HepG2 (cell line): ENCODE results near the gene CRYZL1. TPM values are rescaled to one million over a fixed set of nuclear protein-coding genes. Genes with fewer than 3 reads are reported as not detected.
A peak's percentile ranks its signal among the peaks of the same experiment; 100 is the strongest.

Source experiments
- ARID3A ChIP-seq: IDR thresholded peaks from 2 replicates; pipeline ENCODE4 v1.6.1; 2012; ENCODE audit warnings: low read depth, low read length, improper control_type of control experiment
- ARNTL ChIP-seq: sonication (generic); formaldehyde crosslinking; IDR thresholded peaks from 2 replicates; pipeline ENCODE4 v1.4.0; 2020; ENCODE audit warnings: mild to moderate bottlenecking, missing genetic modification reagents
- ATF1 ChIP-seq: IDR thresholded peaks from 2 replicates; pipeline ENCODE4 v1.6.1; 2016; ENCODE audit warnings: mild to moderate bottlenecking, control low read depth
- BHLHE40 ChIP-seq: IDR thresholded peaks from 2 replicates; pipeline ENCODE4 v1.6.1; 2011; ENCODE audit warnings: low read length, improper control_type of control experiment
- DPF2 ChIP-seq: sonication (generic); formaldehyde crosslinking; IDR thresholded peaks from 2 replicates; pipeline ENCODE4 v1.4.0; 2020; ENCODE audit warnings: mild to moderate bottlenecking, low read depth, missing genetic modification reagents, borderline replicate concordance
- HMG20B ChIP-seq: conservative IDR thresholded peaks from 2 replicates; pipeline ENCODE4 v1.6.1; 2016; ENCODE audit warnings: missing genetic modification reagents, missing compliant biosample characterization
- RBM39 ChIP-seq: fragments of 200-400 bp; formaldehyde crosslinking; IDR thresholded peaks from one replicate; pipeline ENCODE4 v1.6.1; 2018; ENCODE audit warnings: antibody characterized with exemption, mild to moderate bottlenecking, low read depth, low read length; ENCODE audit not compliant: poor library complexity, severe bottlenecking
- U2AF1 ChIP-seq: fragments of 200-400 bp; formaldehyde crosslinking; optimal IDR thresholded peaks from 2 replicates; pipeline ENCODE3; 2017; ENCODE audit warnings: mild to moderate bottlenecking, low read depth, low read length
- ZBED4 ChIP-seq: sonication (generic); formaldehyde crosslinking; IDR thresholded peaks from 2 replicates; pipeline ENCODE4 v1.4.0; 2020; ENCODE audit warnings: missing genetic modification reagents, borderline replicate concordance
- ZNF124 ChIP-seq: sonication (generic); formaldehyde crosslinking; IDR thresholded peaks from 2 replicates; pipeline ENCODE4 v1.4.0; 2020; ENCODE audit warnings: missing genetic modification reagents
- ZNF251 ChIP-seq: sonication (generic); formaldehyde crosslinking; IDR thresholded peaks from 2 replicates; pipeline ENCODE4 v1.9.0; 2021; ENCODE audit warnings: mild to moderate bottlenecking, missing genetic modification reagents
- ZNF280B ChIP-seq: sonication (generic); formaldehyde crosslinking; IDR thresholded peaks from 2 replicates; pipeline ENCODE4 v1.5.0; 2020; ENCODE audit warnings: missing genetic modification reagents, mild to moderate bottlenecking, borderline replicate concordance
- ZNF749 ChIP-seq: sonication (generic); formaldehyde crosslinking; IDR thresholded peaks from 2 replicates; pipeline ENCODE4 v1.8.0; 2022; ENCODE audit warnings: mild to moderate bottlenecking, missing genetic modification reagents, moderate library complexity, borderline replicate concordance
- polyA plus RNA-seq, 8 experiments: library from polyadenylated mRNA; depleted of rRNA in 3 of 8; stranded (reverse) in 7 of 8; unstranded in 1 of 8; fragments of >200 nt; fragmentation: Illumina TruSeq in 4 of 8; extraction: Trizol in 4 of 8; gene quantifications; 2 replicates each; pipeline versions ENCODE4 v1.2.1 to v1.2.3, GENCODE V29; 2011 to 2016; ENCODE audit warnings: low read depth in 4 of 8, missing spikeins in 1 of 8, mixed read lengths in 1 of 8; ENCODE audit not compliant: insufficient read depth in 1 of 8
- total RNA-seq, 5 experiments: library from RNA; depleted of rRNA; stranded (reverse); fragments of >200 nt; fragmentation: Illumina TruSeq; extraction: Trizol; gene quantifications; 2 replicates each; pipeline ENCODE4 v1.2.3, GENCODE V29; 2016; ENCODE audit warnings: low read depth in 1 of 5
- TF ChIP-seq, protein P1 (sequence below): sonication (generic); formaldehyde crosslinking; IDR thresholded peaks from 2 replicates; pipeline ENCODE4 v1.5.1; 2020; ENCODE audit warnings: mild to moderate bottlenecking, missing genetic modification reagents, moderate library complexity
- TF ChIP-seq, protein P2 (sequence below): sonication (generic); formaldehyde crosslinking; IDR thresholded peaks from 2 replicates; pipeline ENCODE4 v1.5.1; 2020; ENCODE audit warnings: mild to moderate bottlenecking, missing genetic modification reagents, moderate library complexity

CRYZL1 gene
- total and polyA plus RNA-seq, 2 of the 13 experiments (the other 11 are each of a cell fraction or from before 2014, with no cell fraction given), result 20.3 to 27.7 TPM

GRCh38 chr21:33642027-33642895 lies 720 bp upstream of the CRYZL1 start, which contains the start of gene ITSN1 (continued):
- no peak; the same call in 1 of the 2 replicates for TF ChIP-seq ZBED4 (CRISPR knock-in tag)
- no peak for TF ChIP-seq ZNF251 (CRISPR knock-in tag)
- no peak for TF ChIP-seq ZNF749 (CRISPR knock-in tag)
- no peak for TF ChIP-seq U2AF1
- no peak for TF ChIP-seq DPF2 (CRISPR knock-in tag)
- TF ChIP-seq HMG20B (CRISPR knock-in tag), result 0 out of 2 replicates have a peak, but pooled peaks have one; percentile 31
- peak; percentile 71; the same call in 1 of the 2 replicates for TF ChIP-seq ZNF280B (CRISPR knock-in tag)
- 0 out of 2 replicates have a peak, but pooled peaks have one; percentile 55 for TF ChIP-seq ATF1 (CRISPR knock-in tag)
- TF ChIP-seq, protein P1, sequence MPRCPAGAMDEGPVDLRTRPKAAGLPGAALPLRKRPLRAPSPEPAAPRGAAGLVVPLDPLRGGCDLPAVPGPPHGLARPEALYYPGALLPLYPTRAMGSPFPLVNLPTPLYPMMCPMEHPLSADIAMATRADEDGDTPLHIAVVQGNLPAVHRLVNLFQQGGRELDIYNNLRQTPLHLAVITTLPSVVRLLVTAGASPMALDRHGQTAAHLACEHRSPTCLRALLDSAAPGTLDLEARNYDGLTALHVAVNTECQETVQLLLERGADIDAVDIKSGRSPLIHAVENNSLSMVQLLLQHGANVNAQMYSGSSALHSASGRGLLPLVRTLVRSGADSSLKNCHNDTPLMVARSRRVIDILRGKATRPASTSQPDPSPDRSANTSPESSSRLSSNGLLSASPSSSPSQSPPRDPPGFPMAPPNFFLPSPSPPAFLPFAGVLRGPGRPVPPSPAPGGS (CRISPR knock-in tag), result no peak
- TF ChIP-seq, protein P2, sequence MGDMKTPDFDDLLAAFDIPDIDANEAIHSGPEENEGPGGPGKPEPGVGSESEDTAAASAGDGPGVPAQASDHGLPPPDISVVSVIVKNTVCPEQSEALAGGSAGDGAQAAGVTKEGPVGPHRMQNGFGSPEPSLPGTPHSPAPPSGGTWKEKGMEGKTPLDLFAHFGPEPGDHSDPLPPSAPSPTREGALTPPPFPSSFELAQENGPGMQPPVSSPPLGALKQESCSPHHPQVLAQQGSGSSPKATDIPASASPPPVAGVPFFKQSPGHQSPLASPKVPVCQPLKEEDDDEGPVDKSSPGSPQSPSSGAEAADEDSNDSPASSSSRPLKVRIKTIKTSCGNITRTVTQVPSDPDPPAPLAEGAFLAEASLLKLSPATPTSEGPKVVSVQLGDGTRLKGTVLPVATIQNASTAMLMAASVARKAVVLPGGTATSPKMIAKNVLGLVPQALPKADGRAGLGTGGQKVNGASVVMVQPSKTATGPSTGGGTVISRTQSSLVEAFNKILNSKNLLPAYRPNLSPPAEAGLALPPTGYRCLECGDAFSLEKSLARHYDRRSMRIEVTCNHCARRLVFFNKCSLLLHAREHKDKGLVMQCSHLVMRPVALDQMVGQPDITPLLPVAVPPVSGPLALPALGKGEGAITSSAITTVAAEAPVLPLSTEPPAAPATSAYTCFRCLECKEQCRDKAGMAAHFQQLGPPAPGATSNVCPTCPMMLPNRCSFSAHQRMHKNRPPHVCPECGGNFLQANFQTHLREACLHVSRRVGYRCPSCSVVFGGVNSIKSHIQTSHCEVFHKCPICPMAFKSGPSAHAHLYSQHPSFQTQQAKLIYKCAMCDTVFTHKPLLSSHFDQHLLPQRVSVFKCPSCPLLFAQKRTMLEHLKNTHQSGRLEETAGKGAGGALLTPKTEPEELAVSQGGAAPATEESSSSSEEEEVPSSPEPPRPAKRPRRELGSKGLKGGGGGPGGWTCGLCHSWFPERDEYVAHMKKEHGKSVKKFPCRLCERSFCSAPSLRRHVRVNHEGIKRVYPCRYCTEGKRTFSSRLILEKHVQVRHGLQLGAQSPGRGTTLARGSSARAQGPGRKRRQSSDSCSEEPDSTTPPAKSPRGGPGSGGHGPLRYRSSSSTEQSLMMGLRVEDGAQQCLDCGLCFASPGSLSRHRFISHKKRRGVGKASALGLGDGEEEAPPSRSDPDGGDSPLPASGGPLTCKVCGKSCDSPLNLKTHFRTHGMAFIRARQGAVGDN (CRISPR knock-in tag), result peak; percentile 54
- no peak for TF ChIP-seq ARID3A
- TF ChIP-seq ARNTL (CRISPR knock-in tag), result no peak
- TF ChIP-seq BHLHE40, result no peak
- peak; percentile 20 for TF ChIP-seq RBM39
- no peak for TF ChIP-seq ZNF124 (CRISPR knock-in tag)
